ENCODE measurements around the gene CDR2. TPM values are rescaled to one million over a fixed set of nuclear protein-coding genes. Genes with fewer than 3 reads are reported as not detected.
A peak's percentile ranks its signal among the peaks of the same experiment; 100 is the strongest.

Gene CDR2
- total and polyA plus RNA-seq, 2 of the 13 experiments (the other 11 are each of a cell fraction or from before 2014, with no cell fraction given) = 59.0 to 78.9 TPM

- TF ChIP-seq MYPOP (CRISPR knock-in tag; IDR thresholded peaks at IDR 0.05) (peak; percentile 50; the same call in 1 of the 2 replicates), CBX2 (IDR thresholded peaks at IDR 0.05; ENCODE audit: low read depth, low read length) (no peak), CBX2 (CRISPR knock-in tag; IDR thresholded peaks at IDR 0.05; ENCODE audit: low read depth) (peak; percentile 84; the same call in 1 of the 2 replicates), ZNF652 (CRISPR knock-in tag; IDR thresholded peaks at IDR 0.05; ENCODE audit: borderline replicate concordance, low read depth) (no peak; the same call in 1 of the 2 replicates), ZNF263 (CRISPR knock-in tag; IDR thresholded peaks at IDR 0.05) (peak; percentile 73), ZNF496 (CRISPR knock-in tag; IDR thresholded peaks at IDR 0.05; ENCODE audit: insufficient replicate concordance) (no peak), ZNF331 (CRISPR knock-in tag; IDR thresholded peaks at IDR 0.05) (peak; percentile 75), POLR2AphosphoS2 (IDR thresholded peaks at IDR 0.05; ENCODE audit: low read depth, low read length) (peak; percentile 100), IRX3 (CRISPR knock-in tag; IDR thresholded peaks at IDR 0.05; ENCODE audit: borderline replicate concordance, low read depth) (no peak), ZSCAN31 (CRISPR knock-in tag; IDR thresholded peaks at IDR 0.05; ENCODE audit: low read depth) (0 out of 2 replicates have a peak, but pooled peaks have one; percentile 7), ZFP91 (CRISPR knock-in tag; IDR thresholded peaks at IDR 0.05; ENCODE audit: borderline replicate concordance) (no peak; the same call in 1 of the 2 replicates), TCF12 (IDR thresholded peaks at IDR 0.05) (no peak), TCF12 (CRISPR knock-in tag; IDR thresholded peaks at IDR 0.05) (no peak), FOSL2 (CRISPR knock-in tag; IDR thresholded peaks at IDR 0.05) (peak; percentile 32), MAFK (conservative IDR thresholded peaks at IDR 0.05 in 1 of 2, IDR thresholded peaks at IDR 0.05 in 1 of 2; ENCODE audit: low read length in 2 of 2) (peak; percentile 68 to 69; a peak in 3 of 4 replicates)
- TF ChIP-seq, protein P1, sequence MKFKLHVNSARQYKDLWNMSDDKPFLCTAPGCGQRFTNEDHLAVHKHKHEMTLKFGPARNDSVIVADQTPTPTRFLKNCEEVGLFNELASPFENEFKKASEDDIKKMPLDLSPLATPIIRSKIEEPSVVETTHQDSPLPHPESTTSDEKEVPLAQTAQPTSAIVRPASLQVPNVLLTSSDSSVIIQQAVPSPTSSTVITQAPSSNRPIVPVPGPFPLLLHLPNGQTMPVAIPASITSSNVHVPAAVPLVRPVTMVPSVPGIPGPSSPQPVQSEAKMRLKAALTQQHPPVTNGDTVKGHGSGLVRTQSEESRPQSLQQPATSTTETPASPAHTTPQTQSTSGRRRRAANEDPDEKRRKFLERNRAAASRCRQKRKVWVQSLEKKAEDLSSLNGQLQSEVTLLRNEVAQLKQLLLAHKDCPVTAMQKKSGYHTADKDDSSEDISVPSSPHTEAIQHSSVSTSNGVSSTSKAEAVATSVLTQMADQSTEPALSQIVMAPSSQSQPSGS (CRISPR knock-in tag; IDR thresholded peaks at IDR 0.05) = peak; percentile 49; the same call in 1 of the 2 replicates
- TF ChIP-seq, protein P2, sequence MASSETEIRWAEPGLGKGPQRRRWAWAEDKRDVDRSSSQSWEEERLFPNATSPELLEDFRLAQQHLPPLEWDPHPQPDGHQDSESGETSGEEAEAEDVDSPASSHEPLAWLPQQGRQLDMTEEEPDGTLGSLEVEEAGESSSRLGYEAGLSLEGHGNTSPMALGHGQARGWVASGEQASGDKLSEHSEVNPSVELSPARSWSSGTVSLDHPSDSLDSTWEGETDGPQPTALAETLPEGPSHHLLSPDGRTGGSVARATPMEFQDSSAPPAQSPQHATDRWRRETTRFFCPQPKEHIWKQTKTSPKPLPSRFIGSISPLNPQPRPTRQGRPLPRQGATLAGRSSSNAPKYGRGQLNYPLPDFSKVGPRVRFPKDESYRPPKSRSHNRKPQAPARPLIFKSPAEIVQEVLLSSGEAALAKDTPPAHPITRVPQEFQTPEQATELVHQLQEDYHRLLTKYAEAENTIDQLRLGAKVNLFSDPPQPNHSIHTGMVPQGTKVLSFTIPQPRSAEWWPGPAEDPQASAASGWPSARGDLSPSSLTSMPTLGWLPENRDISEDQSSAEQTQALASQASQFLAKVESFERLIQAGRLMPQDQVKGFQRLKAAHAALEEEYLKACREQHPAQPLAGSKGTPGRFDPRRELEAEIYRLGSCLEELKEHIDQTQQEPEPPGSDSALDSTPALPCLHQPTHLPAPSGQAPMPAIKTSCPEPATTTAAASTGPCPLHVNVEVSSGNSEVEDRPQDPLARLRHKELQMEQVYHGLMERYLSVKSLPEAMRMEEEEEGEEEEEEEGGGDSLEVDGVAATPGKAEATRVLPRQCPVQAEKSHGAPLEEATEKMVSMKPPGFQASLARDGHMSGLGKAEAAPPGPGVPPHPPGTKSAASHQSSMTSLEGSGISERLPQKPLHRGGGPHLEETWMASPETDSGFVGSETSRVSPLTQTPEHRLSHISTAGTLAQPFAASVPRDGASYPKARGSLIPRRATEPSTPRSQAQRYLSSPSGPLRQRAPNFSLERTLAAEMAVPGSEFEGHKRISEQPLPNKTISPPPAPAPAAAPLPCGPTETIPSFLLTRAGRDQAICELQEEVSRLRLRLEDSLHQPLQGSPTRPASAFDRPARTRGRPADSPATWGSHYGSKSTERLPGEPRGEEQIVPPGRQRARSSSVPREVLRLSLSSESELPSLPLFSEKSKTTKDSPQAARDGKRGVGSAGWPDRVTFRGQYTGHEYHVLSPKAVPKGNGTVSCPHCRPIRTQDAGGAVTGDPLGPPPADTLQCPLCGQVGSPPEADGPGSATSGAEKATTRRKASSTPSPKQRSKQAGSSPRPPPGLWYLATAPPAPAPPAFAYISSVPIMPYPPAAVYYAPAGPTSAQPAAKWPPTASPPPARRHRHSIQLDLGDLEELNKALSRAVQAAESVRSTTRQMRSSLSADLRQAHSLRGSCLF (CRISPR knock-in tag; IDR thresholded peaks at IDR 0.05; ENCODE audit: borderline replicate concordance) = no peak; the same call in 1 of the 2 replicates
- TF ChIP-seq, protein P3, sequence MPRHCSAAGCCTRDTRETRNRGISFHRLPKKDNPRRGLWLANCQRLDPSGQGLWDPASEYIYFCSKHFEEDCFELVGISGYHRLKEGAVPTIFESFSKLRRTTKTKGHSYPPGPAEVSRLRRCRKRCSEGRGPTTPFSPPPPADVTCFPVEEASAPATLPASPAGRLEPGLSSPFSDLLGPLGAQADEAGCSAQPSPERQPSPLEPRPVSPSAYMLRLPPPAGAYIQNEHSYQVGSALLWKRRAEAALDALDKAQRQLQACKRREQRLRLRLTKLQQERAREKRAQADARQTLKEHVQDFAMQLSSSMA (CRISPR knock-in tag; IDR thresholded peaks at IDR 0.05) = peak; percentile 56; the same call in 1 of the 2 replicates
Observed at GRCh38 chr16:22297871-22298733, 76.3 kb downstream of the CDR2 start (continued).

Data from HepG2 (cell line).